ENCODE data around the gene LETMD1.

DNA sequence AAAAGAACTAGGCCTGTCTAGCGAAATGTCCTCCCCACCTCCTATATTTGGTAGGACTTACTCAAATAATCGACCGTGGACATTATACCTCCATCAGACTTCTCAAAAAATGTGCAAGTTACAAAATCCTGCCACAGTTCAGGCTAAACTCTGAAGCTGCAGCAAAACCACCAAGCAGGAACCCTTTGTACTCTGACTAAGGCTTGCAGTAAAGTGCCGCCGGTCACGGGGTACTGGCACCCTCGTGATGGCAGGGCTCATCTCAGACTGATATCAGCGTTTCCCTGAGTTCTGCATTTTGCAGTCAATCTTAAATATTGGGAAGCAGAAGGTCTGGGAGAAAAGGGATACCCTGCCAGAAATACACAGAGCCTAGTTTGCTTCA lies 39.1 kb upstream of the LETMD1 start:
- TF ChIP-seq, protein P1, sequence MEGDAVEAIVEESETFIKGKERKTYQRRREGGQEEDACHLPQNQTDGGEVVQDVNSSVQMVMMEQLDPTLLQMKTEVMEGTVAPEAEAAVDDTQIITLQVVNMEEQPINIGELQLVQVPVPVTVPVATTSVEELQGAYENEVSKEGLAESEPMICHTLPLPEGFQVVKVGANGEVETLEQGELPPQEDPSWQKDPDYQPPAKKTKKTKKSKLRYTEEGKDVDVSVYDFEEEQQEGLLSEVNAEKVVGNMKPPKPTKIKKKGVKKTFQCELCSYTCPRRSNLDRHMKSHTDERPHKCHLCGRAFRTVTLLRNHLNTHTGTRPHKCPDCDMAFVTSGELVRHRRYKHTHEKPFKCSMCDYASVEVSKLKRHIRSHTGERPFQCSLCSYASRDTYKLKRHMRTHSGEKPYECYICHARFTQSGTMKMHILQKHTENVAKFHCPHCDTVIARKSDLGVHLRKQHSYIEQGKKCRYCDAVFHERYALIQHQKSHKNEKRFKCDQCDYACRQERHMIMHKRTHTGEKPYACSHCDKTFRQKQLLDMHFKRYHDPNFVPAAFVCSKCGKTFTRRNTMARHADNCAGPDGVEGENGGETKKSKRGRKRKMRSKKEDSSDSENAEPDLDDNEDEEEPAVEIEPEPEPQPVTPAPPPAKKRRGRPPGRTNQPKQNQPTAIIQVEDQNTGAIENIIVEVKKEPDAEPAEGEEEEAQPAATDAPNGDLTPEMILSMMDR (conservative IDR thresholded peaks at IDR 0.05): no peak
- no peak for TF ChIP-seq ZFX (IDR thresholded peaks at IDR 0.05)
